Keratinocyte (primary cell): ENCODE measurements around the gene KSR2.

ENCODE experiments used
- CTCF ChIP-seq, 3 experiments: IDR thresholded peaks in 1 of 3; conservative IDR thresholded peaks in 1 of 3; optimal IDR thresholded peaks in 1 of 3; 2 replicates in 2 of 3; 3 replicates in 1 of 3; pipeline versions ENCODE3 to v1.5.1; 2011; ENCODE audit warnings: low read length in 3 of 3, mild to moderate bottlenecking in 3 of 3, moderate library complexity in 2 of 3, control low read depth in 1 of 3, inconsistent platforms in 1 of 3; ENCODE audit not compliant: insufficient read depth in 2 of 3; ENCODE audit errors: extremely low read depth in 1 of 3
- EZH2 ChIP-seq: IDR thresholded peaks from one replicate; pipeline ENCODE4 v1.6.1; 2012; ENCODE audit warnings: inconsistent platforms, mild to moderate bottlenecking, low read length, moderate library complexity

- TF ChIP-seq CTCF (optimal IDR thresholded peaks at IDR 0.05 in 1 of 3, IDR thresholded peaks at IDR 0.05 in 1 of 3, conservative IDR thresholded peaks at IDR 0.05 in 1 of 3; ENCODE audit: extremely low read depth in 1 of 3, insufficient read depth in 2 of 3, low read length in 3 of 3): no peak
- no peak for TF ChIP-seq EZH2
Measured at GRCh38 chr12:117599849-117600248, 368.9 kb downstream of the KSR2 start.
